ENCODE data around the gene LGALS9B. TPM values are rescaled to one million over a fixed set of nuclear protein-coding genes. Genes with fewer than 3 reads are reported as not detected.
"Not testable (repeated sequence)": the region's sequence is repeated elsewhere in the genome, so short reads cannot be mapped to it uniquely, and the experiment has no call there.

The LGALS9B gene
- total RNA-seq, 2 experiments from 2014 or later: 0.79 to 2.0 TPM

GRCh38 chr17:20417492-20418080, 49.8 kb downstream of the LGALS9B start:
- POLR2A ChIA-PET; H3K4me1 Mint-ChIP-seq; H3K4me3 Mint-ChIP-seq; H3K36me3 Mint-ChIP-seq; H3K27me3 Mint-ChIP-seq; H3K27ac Mint-ChIP-seq; ATAC-seq (ENCODE audit: low read depth); DNase-seq; H3K9me3 Mint-ChIP-seq: not testable (repeated sequence)

DNA sequence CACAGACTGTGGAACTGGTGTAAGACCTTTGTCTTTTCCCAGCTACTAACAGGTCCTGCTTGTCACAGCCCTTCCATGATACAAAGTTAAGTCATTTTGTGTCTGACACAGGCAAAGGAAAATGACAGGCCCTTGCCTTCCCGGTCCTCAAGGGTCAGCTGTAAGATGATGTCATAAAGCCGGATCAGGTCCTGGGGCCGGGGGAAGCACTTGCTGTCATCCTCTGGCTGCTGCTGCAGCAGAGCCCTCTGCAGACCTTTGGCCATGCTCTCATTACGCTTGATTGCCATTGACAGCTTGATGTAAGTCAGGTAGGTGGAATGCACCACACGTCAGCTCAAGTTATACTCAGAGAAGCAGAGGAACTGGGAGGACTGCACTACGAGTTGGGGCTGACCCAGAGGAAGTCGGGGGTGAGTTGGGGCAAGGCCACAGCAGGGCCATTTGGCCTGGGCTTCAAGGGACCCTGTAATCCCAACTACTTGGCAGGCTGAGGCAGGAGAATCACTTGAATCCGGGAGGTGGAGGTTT, 50.9 kb downstream of the LGALS9B start:
- H3K27me3 Mint-ChIP-seq; POLR2A ChIA-PET; H3K4me1 Mint-ChIP-seq; H3K27ac Mint-ChIP-seq; DNase-seq; H3K4me3 Mint-ChIP-seq; ATAC-seq (ENCODE audit: low read depth); H3K9me3 Mint-ChIP-seq; H3K36me3 Mint-ChIP-seq: not testable (repeated sequence)

- H3K4me3 Mint-ChIP-seq; H3K27ac Mint-ChIP-seq; DNase-seq; H3K27me3 Mint-ChIP-seq; ATAC-seq (ENCODE audit: low read depth); POLR2A ChIA-PET; H3K4me1 Mint-ChIP-seq; H3K9me3 Mint-ChIP-seq; H3K36me3 Mint-ChIP-seq: not testable (repeated sequence)
Observed at GRCh38 chr17:20415479-20415878, 51.9 kb downstream of the LGALS9B start.

DNA sequence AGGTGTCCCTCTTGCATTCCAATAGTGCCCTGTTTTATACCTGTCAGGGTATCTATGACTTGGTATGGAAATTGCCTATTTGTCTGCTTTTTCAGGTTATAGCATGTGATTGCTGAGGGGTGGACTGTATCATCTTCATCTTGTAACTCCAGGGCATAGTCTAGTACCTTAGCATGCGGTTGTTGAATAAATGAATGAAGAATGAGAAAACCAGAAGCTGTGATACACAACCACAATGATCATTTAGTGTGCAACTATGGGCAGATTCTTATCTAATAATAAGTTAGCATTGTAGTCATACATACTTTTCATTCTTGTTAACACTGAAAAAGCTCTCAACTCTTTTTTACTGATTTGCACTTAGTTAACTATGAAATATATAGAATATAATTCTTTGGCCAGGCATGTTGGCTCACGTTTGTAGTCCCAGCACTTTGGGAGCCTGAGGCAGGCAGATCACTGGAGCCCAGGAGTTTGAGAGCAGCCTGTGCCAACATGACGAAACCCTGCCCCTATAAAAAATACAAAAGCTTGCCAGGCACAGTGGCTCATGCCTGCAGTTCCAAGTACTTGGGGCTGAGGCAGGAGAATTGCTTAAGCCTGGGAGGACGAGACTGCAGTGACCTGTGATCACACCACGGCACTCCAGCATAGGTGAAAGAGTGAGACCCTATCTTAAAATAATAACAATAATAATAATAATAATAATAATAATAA, 65.9 kb downstream of the LGALS9B start:
- POLR2A ChIA-PET; H3K36me3 Mint-ChIP-seq; ATAC-seq (ENCODE audit: low read depth); H3K27ac Mint-ChIP-seq; H3K4me3 Mint-ChIP-seq; H3K27me3 Mint-ChIP-seq; H3K4me1 Mint-ChIP-seq; DNase-seq; H3K9me3 Mint-ChIP-seq: not testable (repeated sequence)

DNA sequence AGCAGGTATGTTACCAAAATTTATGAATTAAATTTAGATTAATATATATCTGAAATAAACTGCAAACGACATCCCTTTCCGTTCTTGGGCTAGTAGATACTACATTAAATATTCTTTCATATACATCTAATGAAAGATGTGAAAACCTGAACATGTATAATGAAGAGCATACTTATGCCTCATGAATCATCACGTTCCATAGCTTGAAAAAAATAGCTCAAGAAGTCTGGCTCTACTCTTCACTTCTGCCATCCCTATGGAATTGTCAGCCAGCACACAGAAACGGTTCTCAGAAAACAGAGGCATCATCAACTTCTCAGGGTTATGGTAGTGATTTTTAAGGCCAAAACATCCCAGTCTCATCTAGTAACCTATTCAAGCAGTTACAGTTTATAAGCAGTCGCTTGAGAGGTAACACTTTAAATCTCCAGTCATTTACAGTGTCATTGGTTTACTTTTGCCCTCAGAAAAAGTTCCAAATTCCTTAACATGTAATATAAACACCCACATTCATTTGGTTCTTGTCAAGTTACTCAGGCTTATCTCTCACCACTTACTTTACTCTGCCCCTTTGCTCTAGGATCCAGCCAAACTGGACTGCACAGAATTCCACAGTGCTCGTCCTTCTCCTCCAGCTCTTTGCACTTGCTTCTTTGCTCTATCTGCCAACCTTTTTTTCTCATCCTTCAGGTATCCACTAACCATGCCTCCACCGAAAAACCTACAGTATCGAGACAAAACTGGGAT, 66.6 kb downstream of the LGALS9B start:
- POLR2A ChIA-PET: not testable (repeated sequence)

More for the DNA sequence above, 66.6 kb downstream of the LGALS9B start:
- not testable (repeated sequence) for H3K9me3 Mint-ChIP-seq; H3K4me3 Mint-ChIP-seq; H3K27me3 Mint-ChIP-seq; H3K27ac Mint-ChIP-seq; H3K36me3 Mint-ChIP-seq; H3K4me1 Mint-ChIP-seq; DNase-seq; ATAC-seq (ENCODE audit: low read depth)

Other genes starting within 250 kb of the LGALS9B start
- not detected for gene CDRT15L2, start 112.2 kb upstream of the LGALS9B start, total RNA-seq

Data from activated naive CD8-positive, alpha-beta T cell treated with anti-CD3 and anti-CD28 coated beads, Interleukin-2, amount 10 ng/mL, durations not matched to agents 7 days and 5 days (primary cell).